ENCODE data around the gene ATXN1. TPM values are rescaled to one million over a fixed set of nuclear protein-coding genes. Genes with fewer than 3 reads are reported as not detected.
"Not testable (repeated sequence)": the region's sequence is repeated elsewhere in the genome, so short reads cannot be mapped to it uniquely, and the experiment has no call there.

The ATXN1 gene
- polyA plus RNA-seq, 2 of the 4 experiments (the other 2 are of a cell fraction), result 2.9 to 8.3 TPM

DNA sequence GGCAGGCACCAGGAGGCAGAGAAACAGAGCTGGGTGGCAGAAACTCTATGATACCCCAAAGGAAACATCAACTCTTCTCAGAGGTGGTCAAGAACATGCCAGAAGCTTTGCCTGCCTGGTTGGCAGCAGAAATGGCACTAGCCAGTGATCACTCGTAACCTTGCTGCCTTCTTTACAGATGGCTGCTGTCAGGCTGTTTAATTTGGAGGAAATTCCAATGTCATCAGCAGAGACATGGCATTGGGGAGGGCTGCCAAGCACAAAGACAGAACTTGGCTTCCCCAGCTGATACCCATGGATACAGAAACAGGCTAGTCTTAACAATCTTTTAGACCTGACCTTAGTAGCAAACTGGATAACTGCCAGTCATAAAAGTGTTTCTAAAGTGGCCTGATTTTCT lies 369.2 kb downstream of the ATXN1 start (continued):
- TF ChIP-seq, protein P1, sequence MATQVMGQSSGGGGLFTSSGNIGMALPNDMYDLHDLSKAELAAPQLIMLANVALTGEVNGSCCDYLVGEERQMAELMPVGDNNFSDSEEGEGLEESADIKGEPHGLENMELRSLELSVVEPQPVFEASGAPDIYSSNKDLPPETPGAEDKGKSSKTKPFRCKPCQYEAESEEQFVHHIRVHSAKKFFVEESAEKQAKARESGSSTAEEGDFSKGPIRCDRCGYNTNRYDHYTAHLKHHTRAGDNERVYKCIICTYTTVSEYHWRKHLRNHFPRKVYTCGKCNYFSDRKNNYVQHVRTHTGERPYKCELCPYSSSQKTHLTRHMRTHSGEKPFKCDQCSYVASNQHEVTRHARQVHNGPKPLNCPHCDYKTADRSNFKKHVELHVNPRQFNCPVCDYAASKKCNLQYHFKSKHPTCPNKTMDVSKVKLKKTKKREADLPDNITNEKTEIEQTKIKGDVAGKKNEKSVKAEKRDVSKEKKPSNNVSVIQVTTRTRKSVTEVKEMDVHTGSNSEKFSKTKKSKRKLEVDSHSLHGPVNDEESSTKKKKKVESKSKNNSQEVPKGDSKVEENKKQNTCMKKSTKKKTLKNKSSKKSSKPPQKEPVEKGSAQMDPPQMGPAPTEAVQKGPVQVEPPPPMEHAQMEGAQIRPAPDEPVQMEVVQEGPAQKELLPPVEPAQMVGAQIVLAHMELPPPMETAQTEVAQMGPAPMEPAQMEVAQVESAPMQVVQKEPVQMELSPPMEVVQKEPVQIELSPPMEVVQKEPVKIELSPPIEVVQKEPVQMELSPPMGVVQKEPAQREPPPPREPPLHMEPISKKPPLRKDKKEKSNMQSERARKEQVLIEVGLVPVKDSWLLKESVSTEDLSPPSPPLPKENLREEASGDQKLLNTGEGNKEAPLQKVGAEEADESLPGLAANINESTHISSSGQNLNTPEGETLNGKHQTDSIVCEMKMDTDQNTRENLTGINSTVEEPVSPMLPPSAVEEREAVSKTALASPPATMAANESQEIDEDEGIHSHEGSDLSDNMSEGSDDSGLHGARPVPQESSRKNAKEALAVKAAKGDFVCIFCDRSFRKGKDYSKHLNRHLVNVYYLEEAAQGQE (IDR thresholded peaks at IDR 0.05), result no peak
- TF ChIP-seq SMC3 (IDR thresholded peaks at IDR 0.05) (no peak), EP300 (IDR thresholded peaks at IDR 0.05) (no peak), POLR2A (IDR thresholded peaks at IDR 0.05; ENCODE audit: low read length) (no peak), MYC (IDR thresholded peaks at IDR 0.05; ENCODE audit: borderline replicate concordance, low read length) (no peak), BHLHE40 (IDR thresholded peaks at IDR 0.05; ENCODE audit: low read depth, low read length) (no peak), NR3C1 (IDR thresholded peaks at IDR 0.05) (no peak)
- TF ChIP-seq, protein P2, sequence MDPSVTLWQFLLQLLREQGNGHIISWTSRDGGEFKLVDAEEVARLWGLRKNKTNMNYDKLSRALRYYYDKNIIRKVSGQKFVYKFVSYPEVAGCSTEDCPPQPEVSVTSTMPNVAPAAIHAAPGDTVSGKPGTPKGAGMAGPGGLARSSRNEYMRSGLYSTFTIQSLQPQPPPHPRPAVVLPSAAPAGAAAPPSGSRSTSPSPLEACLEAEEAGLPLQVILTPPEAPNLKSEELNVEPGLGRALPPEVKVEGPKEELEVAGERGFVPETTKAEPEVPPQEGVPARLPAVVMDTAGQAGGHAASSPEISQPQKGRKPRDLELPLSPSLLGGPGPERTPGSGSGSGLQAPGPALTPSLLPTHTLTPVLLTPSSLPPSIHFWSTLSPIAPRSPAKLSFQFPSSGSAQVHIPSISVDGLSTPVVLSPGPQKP (IDR thresholded peaks at IDR 0.05; ENCODE audit: low read depth, low read length), result no peak

DNA sequence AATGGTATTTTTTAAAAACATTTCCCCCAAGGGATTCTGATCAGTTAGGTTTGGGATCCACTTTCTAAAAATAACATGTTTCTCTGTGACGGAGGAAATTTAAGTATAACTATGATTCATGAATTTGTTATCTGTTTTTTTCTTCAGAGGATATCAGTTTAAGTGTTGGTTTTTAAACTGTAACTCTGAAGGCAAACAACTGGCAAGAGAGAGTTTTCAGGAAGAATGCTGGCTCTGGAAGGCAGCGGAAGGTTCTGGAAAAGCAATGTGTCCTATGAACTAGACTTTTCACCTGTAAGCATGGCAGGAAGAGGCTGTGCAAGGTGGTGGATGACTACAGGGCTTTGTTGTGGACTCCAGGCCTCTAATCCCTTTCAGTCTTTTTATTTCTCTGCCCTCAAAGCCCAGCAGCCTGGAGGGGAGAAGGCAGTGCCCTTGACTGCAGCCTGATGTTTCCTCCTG lies 369.8 kb downstream of the ATXN1 start:
- Histone ChIP-seq H3K27ac (0 out of 6 replicates have a peak overlapping the region, but pooled peaks of 1 of the 2 experiments have one; percentile 35), H3K9me3 (no peaks in the 10 kb centered on the region), H3K4me1 (no peaks in the 10 kb centered on the region)

DNA sequence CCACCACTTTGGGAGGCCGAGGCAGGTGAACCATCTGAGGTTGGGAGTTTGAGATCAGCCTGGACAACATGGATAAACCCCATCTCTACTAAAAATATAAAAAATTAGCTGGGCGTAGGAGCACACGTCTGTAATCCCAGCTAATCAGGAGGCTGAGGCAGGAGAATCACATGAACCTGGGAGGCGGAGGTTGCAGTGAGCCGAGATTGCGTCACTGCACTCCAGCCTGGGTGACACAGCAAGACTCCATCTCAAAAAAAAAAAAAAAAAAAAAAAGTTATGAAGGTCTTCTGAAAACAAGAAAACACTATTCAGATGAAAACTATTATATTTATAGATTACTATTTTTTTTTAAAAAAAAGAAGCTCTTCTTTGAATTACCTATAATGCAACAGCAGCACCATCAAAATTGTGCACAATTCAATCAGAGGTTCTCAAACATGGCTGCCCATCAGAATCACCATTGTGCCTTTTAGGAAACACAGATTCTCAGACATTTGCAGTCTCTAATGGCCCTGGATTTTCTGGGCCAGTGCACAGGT lies 370.3 kb downstream of the ATXN1 start:
- H3K4me3 ChIP-seq; CTCF ChIA-PET; H3K4me1 ChIP-seq; DNase-seq (ENCODE audit: low read depth in 1 of 2, low spot score in 1 of 2); H3K27ac ChIP-seq; FAIRE-seq; H3K4me2 ChIP-seq; ATAC-seq; H3K9me3 ChIP-seq: not testable (repeated sequence)
- 89% methylated on average over 6 of the region's 6 CpGs for WGBS (ENCODE audit: missing lambda C conversion rate)
- POLR2A ChIA-PET, result interaction anchor here (0.7 kb wide), 1 partner anchor 377 kb away, joined by 3 read pairs; no protein-coding TSS in a partner anchor

More for the DNA sequence above, 369.8 kb downstream of the ATXN1 start:
- POLR2A ChIA-PET, result interaction anchor here (0.7 kb wide), 1 partner anchor 377 kb away, joined by 3 read pairs; no protein-coding TSS in a partner anchor
- Histone ChIP-seq H3K4me3 (no peak overlapping the region), H3K4me2 (no peak overlapping the region)
- CTCF ChIA-PET, result no interaction called here
- no peak for DNase-seq (ENCODE audit: low read depth in 1 of 2, low spot score in 1 of 2)
- no peak for TF ChIP-seq TP53 (CRISPR knock-in tag; IDR thresholded peaks at IDR 0.05)
- TF ChIP-seq, protein P3, sequence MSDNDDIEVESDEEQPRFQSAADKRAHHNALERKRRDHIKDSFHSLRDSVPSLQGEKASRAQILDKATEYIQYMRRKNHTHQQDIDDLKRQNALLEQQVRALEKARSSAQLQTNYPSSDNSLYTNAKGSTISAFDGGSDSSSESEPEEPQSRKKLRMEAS (IDR thresholded peaks at IDR 0.05), result no peak
- no peak for TF ChIP-seq BHLHE40 (IDR thresholded peaks at IDR 0.05; ENCODE audit: low read depth, low read length)
- no peak for TF ChIP-seq PHF8 (IDR thresholded peaks at IDR 0.05; ENCODE audit: borderline replicate concordance, low read depth)
- no peak for TF ChIP-seq HOXB13 (CRISPR knock-in tag; IDR thresholded peaks at IDR 0.05; ENCODE audit: low read depth)
- TF ChIP-seq, protein P4, sequence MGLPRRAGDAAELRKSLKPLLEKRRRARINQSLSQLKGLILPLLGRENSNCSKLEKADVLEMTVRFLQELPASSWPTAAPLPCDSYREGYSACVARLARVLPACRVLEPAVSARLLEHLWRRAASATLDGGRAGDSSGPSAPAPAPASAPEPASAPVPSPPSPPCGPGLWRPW (IDR thresholded peaks at IDR 0.05), result no peak
- TF ChIP-seq EP300 (IDR thresholded peaks at IDR 0.05), result no peak
- TF ChIP-seq EHF (CRISPR knock-in tag; IDR thresholded peaks at IDR 0.05), result no peak
- TF ChIP-seq CHD4 (IDR thresholded peaks at IDR 0.05; ENCODE audit: borderline replicate concordance), result no peak
- no peak for ATAC-seq
- 59% methylated on average over 2 of the region's 2 CpGs for WGBS (ENCODE audit: missing lambda C conversion rate)
- FAIRE-seq, result no peak

DNA sequence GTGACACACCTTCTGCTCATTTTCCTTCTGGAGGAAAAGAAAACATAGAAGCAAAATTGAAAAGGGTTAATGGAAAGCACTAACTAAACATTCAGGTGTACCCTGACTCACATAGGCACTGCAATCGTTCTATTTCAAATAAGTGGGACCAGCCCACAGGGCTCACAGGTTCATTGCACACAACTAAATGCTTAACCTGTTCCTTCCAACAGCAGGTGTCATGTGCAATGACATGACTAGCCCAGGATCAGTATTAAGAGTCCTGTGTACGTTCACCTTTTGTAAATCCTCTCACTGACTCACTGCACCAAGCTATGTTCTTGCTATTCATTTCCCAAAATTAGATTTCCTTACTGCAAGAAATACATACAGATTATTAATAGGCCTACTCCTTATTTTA lies 371.6 kb downstream of the ATXN1 start:
- Histone ChIP-seq H3K27ac (no peak overlapping the region), H3K9me3 (no peaks in the 10 kb centered on the region), H3K4me1 (no peaks in the 10 kb centered on the region), H3K4me3 (no peak overlapping the region), H3K4me2 (no peak overlapping the region)
- no peak for DNase-seq (ENCODE audit: low read depth in 1 of 2, low spot score in 1 of 2)
- FAIRE-seq, result no peak
- ChIA-PET POLR2A (no interaction called here), CTCF (no interaction called here)
- ATAC-seq, result no peak
- WGBS (ENCODE audit: missing lambda C conversion rate), result 82% methylated on average over 2 of the region's 2 CpGs
- TF ChIP-seq KDM5A (IDR thresholded peaks at IDR 0.05), result no peak
- TF ChIP-seq CHD4 (IDR thresholded peaks at IDR 0.05; ENCODE audit: borderline replicate concordance), result no peak
- no peak for TF ChIP-seq JUN (IDR thresholded peaks at IDR 0.05)
- no peak for TF ChIP-seq NR3C1 (IDR thresholded peaks at IDR 0.05)
- TF ChIP-seq POLR2AphosphoS2 (conservative IDR thresholded peaks at IDR 0.05; ENCODE audit: low read length), result no peak
- TF ChIP-seq, protein P5, sequence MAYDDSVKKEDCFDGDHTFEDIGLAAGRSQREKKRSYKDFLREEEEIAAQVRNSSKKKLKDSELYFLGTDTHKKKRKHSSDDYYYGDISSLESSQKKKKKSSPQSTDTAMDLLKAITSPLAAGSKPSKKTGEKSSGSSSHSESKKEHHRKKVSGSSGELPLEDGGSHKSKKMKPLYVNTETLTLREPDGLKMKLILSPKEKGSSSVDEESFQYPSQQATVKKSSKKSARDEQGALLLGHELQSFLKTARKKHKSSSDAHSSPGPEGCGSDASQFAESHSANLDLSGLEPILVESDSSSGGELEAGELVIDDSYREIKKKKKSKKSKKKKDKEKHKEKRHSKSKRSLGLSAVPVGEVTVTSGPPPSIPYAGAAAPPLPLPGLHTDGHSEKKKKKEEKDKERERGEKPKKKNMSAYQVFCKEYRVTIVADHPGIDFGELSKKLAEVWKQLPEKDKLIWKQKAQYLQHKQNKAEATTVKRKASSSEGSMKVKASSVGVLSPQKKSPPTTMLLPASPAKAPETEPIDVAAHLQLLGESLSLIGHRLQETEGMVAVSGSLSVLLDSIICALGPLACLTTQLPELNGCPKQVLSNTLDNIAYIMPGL (CRISPR knock-in tag; IDR thresholded peaks at IDR 0.05; ENCODE audit: borderline replicate concordance), result no peak
- no peak for TF ChIP-seq GATA3 (IDR thresholded peaks at IDR 0.05; ENCODE audit: borderline replicate concordance)
- TF ChIP-seq RCOR1 (IDR thresholded peaks at IDR 0.05; ENCODE audit: low read depth, low read length), result no peak
- no peak for TF ChIP-seq FOSL2 (IDR thresholded peaks at IDR 0.05)
- no peak for TF ChIP-seq FOSL2 (CRISPR knock-in tag; IDR thresholded peaks at IDR 0.05)
- TF ChIP-seq BHLHE40 (IDR thresholded peaks at IDR 0.05; ENCODE audit: low read depth, low read length), result no peak
- TF ChIP-seq HDAC2 (IDR thresholded peaks at IDR 0.05), result no peak
- no peak for TF ChIP-seq CEBPB (IDR thresholded peaks at IDR 0.05)
